GM21515 (cell line): ENCODE data around the gene KCNN3.

Experiments used
- ATAC-seq: cut with Tn5 transposase; IDR thresholded peaks from one replicate; pipeline ENCODE4 v1.9.1; 2021; ENCODE audit not compliant: unreplicated experiment

The KCNN3 gene

DNA sequence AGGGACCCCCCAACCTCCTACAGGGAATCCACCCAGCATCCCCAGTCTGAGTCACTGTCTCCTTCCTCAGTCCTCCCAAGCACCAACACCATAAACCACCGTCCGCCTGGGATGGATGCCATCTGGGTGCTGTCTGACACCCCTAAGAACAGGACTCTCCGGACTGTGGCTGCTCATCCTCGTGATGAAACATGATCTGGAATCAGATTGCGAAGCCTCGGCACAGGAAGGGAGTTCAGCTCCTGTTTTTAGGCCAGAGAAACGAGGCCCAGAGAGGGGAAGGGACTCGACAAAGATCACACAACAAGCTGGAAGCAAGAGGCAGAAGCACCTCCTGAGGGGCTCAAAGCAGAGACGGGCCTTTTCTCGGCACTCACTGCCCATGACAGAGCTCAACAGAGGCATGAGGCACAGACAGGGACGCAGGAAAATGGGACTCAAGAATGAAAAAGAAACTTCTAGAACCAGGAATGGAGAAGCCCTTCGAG is 8.4 kb downstream of the KCNN3 start:
- no peak for ATAC-seq

- peak; percentile 59 for ATAC-seq
Observed at GRCh38 chr1:154860156-154860870, 9.8 kb downstream of the KCNN3 start.

DNA sequence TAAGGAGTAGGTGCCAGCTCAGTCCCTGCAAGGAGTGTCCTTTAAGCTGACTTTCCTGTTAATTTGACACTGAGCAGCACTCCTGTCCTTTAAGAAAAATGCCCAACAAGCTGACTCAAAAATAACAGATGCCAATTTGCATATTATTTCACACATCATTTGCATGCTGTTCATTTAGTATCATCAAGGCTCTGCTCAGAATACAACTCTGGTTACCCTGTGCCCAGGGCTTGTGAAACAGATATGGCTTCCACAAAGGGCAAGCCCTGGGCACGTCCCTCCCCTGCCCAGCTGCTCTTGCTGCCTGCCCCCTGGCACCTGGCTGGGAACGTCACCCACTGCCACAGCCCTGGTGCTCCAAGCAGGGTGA is 10.3 kb downstream of the KCNN3 start:
- ATAC-seq: peak; percentile 30

DNA sequence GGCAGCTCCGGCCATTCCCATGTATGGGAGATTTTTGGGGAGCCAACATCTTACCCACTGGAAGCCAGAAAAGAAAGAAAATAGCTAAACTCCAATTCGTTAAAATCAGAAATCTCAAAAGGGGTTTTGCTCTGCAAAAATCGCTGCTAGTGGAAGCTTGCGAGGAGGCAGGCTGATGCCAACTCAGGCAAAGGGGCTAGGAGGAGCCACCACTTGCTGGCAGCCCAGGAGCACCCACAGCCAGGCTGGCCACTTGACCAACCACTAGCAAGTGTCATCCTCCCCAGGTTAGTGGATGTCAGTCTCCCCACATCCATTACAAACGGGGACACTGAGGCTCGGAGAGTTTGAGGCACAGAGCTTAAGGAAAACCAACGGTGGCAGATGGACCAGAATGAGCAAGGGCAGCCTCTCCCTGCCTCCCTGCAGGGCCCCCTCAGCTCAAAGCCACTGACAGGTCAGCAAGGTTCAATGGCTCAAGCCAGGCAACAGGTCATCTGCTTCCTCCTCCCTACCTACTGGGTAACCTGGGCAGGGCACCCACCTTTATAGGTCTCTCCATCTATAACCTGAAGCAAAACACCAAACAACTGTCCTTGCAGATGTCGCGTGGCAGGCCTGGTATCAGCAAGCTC is 10.8 kb downstream of the KCNN3 start:
- ATAC-seq: no peak

DNA sequence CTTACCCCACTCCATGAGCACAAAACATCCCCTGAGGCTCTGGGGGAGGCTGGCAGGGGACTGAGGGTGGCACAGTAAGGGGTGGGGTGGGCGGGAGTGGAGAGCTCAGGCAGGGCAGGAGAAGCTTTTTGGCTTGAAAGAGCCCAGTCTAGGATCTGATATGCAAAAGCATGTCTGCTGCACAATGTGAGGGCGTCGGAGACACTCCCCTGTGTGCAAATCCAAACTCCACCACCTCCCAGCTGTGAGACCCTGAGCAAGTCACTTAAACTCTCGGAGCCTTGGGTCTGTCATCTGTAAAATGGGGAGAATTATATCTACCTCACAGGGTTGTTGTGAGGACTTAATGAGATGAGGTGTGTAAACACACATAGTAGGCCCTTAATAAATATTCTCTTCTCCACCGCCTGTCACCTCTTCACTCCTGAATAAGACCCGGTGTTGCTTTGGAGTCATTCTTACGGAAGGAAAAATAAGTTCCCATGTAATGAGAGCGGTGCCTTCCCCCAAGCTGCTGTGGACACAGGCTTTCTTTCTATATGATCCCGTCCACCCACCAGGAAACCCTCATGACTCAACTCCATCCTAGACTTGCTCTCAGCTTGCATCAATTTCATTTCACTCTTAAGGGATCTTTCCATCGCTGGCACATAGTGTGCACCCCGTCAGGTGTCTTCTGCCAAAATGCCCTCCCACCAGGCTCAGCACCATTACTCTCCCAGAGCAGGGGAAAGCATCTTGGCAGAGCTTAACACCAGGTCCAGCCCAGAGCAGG is 12.5 kb downstream of the KCNN3 start:
- no peak for ATAC-seq

- no peak for ATAC-seq
Observed at GRCh38 chr1:154857022-154857421, 13.1 kb downstream of the KCNN3 start.

GRCh38 chr1:154856544-154856943 is 13.5 kb downstream of the KCNN3 start:
- no peak for ATAC-seq

DNA sequence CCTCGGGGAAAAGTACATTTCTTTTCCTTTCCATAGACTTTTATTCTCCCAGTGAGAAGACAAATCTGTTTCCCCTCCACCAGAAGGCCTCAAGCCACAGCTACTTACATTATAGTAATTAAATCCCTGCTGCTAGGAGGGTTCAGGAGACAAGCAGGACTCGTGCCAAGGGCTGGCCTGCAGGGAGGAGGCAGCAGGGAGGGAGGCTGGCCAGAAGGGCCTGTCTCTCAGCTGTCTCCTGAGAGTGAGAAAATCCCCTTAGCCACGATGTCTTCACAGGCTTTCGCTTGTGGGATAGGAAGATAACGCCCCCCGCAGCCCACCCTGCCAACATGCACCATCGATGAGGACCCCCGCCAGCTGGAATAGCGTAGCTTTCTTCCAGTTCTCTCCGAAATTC is 14.0 kb downstream of the KCNN3 start:
- ATAC-seq: no peak

DNA sequence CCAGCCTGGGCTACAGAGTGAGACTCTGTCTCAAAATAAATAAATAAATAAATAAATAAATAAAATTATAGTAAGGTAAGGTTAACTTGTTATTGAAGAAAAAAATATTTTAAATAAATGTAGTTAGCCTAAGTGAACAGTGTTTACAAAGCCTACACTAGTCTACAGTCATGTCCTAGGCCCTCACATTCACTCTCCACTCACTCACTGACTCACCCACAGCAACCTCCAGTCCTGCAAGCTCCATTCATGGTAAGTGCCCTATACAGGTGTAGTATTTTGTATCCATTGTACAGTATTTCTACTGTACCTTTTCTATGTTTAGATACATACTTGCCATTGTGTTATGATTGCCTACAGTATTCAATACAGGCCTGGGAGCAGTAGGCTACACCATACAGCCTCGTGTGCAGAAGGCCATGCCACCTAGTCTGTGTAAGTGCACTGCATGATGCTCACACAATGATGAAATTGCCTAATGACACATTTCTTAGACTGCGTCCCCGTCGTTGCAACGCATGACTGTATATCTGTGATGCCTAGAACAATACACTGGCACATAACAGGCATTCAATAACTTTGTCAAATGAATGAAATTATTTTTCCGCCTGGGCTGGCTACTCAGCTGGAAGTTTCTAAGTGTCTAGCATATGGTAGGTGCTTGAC is 14.8 kb downstream of the KCNN3 start:
- no peak for ATAC-seq

DNA sequence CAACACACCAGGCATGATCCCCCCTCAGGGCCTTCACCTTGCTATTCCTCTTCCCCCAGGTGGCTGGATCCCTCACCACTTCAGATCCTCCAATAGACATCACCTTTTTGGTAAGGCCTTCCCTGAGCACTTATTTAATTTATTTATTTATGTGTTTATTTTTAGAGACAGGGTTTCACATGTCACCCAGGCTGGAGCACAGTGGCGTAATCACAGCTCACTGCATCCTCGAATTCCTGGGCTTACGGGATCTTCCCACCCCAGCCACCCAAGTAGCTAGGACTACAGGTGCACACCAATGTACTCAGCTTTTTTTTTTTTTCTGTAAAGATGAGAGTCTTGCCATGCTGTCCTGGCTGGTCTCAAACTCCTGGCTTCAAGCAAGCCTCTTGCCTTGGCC is 17.2 kb downstream of the KCNN3 start:
- no peak for ATAC-seq

GRCh38 chr1:154851392-154852177 is 18.5 kb downstream of the KCNN3 start:
- ATAC-seq: no peak

DNA sequence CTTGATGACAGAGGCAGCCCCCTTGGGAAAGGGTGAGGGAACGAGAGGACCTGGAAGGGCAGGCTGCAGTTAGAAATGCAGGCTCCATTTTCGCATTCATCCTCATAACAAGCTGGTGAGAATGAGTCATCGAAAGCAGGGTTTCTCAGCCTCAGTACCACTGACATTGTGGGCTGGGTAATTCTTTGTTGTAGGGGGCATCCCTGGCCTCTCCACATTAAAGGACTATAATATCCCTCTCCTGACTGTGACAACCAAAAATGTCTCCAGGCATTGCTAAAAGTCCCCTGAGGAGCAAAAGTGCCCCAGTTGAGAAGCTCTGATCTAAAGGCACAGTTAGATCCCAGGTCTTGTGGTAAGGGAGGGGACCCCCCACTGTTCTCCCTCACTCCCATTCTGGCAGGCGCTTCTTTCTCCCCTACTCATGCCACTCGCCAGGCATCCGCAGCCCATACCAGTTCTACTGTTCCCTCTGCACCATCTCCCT is 20.4 kb downstream of the KCNN3 start:
- no peak for ATAC-seq

- no peak for ATAC-seq
Observed at GRCh38 chr1:154848983-154849382, 21.1 kb downstream of the KCNN3 start.

GRCh38 chr1:154847891-154848290 is 22.2 kb downstream of the KCNN3 start:
- no peak for ATAC-seq

GRCh38 chr1:154846565-154847442 is 23.3 kb downstream of the KCNN3 start:
- no peak for ATAC-seq

DNA sequence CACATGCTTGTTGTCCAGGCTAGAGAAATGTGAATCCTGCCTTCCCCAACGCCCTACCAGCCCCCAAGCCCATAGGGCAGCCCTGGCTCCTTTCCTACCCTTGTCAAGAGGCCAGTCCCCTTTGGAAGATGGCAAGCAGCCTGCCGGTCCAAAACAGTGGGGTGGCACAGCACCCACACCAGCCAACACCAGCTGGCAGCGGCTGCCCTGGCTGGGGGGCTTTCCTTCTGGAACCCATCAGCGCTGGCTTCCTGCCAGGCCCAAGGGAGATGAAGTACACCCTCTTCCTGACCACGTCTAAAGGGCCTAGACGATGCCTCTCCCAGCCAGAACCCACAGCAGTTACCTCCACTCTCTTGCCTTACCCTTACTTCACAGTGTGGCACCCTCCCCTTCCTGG is 24.2 kb downstream of the KCNN3 start:
- ATAC-seq: no peak

DNA sequence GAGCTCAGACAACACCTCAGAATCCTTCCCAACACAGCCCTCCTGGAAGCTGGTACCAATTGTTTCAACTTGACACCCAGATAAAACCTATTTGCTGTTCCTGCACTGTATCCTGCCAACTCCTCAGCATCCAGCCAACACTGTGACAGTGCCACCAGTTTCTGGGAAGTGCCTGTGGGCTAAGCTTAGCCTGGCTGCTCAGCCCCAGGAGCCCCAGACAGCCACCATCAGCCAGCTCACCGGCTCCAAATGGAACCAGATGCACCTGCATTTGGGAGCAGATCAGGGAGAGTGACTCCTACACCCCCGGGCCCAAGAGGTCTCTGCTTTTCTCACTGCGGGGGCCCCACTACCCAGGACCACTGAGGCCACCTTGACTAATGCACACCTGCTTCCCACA is 24.9 kb downstream of the KCNN3 start:
- no peak for ATAC-seq

- no peak for ATAC-seq
Observed at GRCh38 chr1:154844297-154844681, 25.8 kb downstream of the KCNN3 start.

DNA sequence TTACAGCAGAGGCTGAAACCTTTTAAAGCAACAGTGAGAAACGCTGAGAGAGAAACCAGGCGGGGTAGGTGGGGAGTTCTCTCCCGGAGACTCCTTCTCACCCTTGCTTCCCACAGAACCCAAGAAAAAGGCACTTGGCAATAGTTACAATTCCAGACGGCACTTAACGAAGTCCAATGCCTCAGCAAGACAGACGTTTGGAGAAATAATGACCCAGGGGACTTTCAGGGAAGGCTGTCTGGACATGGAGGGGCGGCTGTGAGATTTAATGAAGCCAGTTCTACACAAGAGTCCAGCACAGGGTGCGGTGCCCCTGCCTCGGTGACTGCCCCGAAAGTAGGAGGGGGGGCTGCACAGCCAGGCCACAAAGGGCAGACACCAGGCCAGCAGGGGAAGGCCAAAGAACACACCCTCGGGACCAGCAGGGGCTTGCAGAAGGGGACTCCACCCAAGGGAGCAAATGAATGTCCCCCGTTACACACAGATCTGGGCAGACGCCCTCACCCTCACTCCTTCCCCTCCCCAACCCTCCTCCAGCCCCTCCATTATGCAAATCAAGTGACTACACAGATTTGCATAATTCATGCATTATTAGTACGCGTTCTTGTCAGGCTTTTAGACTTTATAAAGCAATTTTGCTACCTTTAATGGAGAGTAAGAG is 26.3 kb downstream of the KCNN3 start:
- no peak for ATAC-seq
